HUES48 (cell line): ENCODE results near the gene KIF25.
"Not testable (repeated sequence)": the region's sequence is repeated elsewhere in the genome, so short reads cannot be mapped to it uniquely, and the experiment has no call there.

Experiments
- H3K27ac ChIP-seq: one replicate; pipeline ENCODE4 v1.7.0; 2013; ENCODE audit warnings: low read depth, low read length, inconsistent platforms
- H3K27me3 ChIP-seq: 2 replicates; pipeline ENCODE4 v1.6.1; 2013; ENCODE audit warnings: mild to moderate bottlenecking, low read length; ENCODE audit not compliant: control insufficient read depth, insufficient read depth
- H3K36me3 ChIP-seq: 2 replicates; pipeline ENCODE4 v1.6.1; 2013; ENCODE audit warnings: low read length; ENCODE audit not compliant: control insufficient read depth, insufficient read depth
- H3K4me1 ChIP-seq: 2 replicates; pipeline ENCODE4 v1.6.1; 2013; ENCODE audit warnings: mild to moderate bottlenecking, low read length; ENCODE audit not compliant: control insufficient read depth, insufficient read depth
- H3K4me3 ChIP-seq: 2 replicates; pipeline ENCODE4 v1.5.1; 2013; ENCODE audit warnings: mild to moderate bottlenecking, low read depth, low read length
- H3K9ac ChIP-seq: 2 replicates; pipeline ENCODE4 v1.6.1; 2013; ENCODE audit warnings: mild to moderate bottlenecking, low read depth, low read length, moderate library complexity
- H3K9me3 ChIP-seq: 2 replicates; pipeline ENCODE4 v1.6.1; 2013; ENCODE audit warnings: low read length; ENCODE audit not compliant: control insufficient read depth, insufficient read depth

Gene KIF25

DNA sequence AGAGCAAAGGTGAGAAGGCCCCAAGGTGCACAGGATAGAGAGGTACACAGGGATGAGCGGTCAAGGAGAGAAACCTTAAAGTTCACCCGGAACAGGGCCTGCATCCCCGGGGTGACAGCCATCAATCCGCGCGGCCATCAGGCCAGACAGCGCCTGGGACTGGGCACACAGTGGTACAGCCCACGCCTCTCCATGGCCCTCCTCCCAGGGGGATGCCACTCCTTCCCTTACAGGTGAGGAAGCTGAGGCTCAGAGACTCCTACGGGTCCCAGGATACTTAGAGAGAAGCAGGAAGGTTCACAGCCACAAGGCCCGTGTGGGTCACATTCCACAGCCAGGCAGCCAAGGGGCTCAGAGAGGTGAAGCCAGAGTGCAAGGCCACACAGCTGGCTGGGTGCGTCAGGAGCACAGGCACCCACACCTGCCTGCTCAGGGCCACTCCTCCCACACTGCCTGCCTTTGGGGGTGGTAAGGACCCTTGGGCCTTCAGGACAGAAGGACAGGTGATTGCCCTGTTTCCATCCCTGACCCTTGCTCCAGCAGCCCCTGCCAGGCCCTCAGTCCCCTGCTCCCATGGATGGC is 66.8 kb downstream of the KIF25 start:
- no peak overlapping the region for H3K9ac ChIP-seq
- H3K4me3 ChIP-seq, result no peak overlapping the region
- no peaks in the 10 kb centered on the region for H3K4me1 ChIP-seq
- no peaks in the 10 kb centered on the region for H3K9me3 ChIP-seq
- no peak overlapping the region for H3K27ac ChIP-seq
- no peaks in the 10 kb centered on the region for H3K27me3 ChIP-seq
- no peaks in the 10 kb centered on the region for H3K36me3 ChIP-seq

DNA sequence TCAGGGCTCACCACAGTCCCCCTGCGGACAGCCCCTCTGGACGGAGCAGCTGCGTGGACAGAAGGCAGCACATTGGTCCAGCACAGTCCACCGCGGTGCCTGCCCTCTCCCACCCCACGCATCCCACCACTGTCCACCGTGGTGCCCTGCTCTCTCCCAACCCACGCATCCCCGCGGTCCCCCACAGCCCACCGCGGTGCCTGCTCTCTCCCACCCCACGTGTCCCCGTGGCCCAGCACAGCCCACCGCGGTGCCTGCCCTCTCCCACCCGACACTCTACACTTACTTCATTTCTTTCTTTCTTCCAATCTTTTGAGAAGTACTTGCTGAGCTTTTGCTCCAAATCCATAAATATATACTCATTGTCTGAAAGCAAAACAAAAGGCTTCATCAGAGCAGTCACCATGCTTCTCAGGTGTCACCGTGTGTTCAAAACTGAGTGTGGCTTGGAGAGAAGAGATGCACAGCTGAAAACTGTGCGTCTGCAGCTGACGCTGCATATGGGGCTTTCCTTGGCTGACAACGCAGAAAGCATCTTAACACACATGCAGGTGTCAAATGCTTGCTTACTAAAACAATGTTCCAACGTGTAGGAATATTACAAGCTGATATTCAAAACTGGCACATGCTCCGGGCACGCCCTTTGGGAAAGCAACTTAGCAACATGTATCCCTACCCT is 69.7 kb downstream of the KIF25 start:
- Histone ChIP-seq H3K27ac (no peak overlapping the region), H3K4me1 (peaks cover 3% of the 10 kb centered on the region; the same call in 1 of the 2 replicates), H3K4me3 (no peak overlapping the region), H3K27me3 (no peaks in the 10 kb centered on the region), H3K9me3 (no peaks in the 10 kb centered on the region), H3K9ac (no peak overlapping the region), H3K36me3 (no peaks in the 10 kb centered on the region)

DNA sequence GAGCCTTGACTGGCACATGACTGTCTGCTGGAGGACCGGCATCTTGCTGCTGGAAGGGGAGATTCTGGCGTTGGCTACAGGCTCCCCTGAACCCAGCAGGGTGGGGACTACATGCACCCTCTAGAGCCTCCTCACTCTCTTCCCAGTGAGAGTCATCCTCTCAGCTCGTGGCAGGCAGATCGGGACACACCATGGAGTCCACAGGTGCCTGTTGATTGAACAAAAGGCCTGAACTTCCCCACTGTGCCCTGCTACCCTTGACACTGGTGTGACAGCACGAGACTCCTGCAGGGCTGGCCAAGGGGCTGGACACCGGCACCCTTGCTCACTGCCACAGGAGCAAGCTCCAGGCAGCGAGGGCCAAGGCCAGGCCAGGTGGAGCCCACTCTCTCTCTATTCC is 73.3 kb downstream of the KIF25 start:
- H3K27me3 ChIP-seq, result no peaks in the 10 kb centered on the region
- H3K4me1 ChIP-seq, result peaks cover 3% of the 10 kb centered on the region; the same call in 1 of the 2 replicates
- no peak overlapping the region for H3K4me3 ChIP-seq
- H3K9me3 ChIP-seq, result no peaks in the 10 kb centered on the region
- no peak overlapping the region for H3K27ac ChIP-seq
- H3K9ac ChIP-seq, result no peak overlapping the region
- no peaks in the 10 kb centered on the region for H3K36me3 ChIP-seq

DNA sequence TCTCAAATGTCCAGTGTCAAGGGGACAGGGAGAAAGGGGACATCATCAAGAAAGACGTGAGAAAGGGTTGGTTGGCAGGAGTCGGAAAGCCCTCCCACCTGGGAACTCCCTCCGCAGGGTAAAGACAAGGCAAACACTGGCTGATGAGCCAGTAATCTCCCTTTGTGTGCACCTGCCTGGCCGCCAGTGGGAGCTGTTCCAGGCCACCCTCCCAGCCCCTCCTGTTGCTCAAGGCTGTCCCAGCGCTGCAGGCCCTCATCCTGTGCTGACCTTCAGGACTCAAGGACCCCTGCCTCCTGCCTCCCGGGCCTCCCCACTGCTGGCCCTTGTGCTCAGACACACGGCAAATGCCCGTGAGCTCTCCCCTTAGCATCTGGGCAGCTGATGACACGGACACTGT is 74.1 kb downstream of the KIF25 start:
- no peak overlapping the region for H3K27ac ChIP-seq
- no peaks in the 10 kb centered on the region for H3K9me3 ChIP-seq
- no peak overlapping the region for H3K4me3 ChIP-seq
- no peak overlapping the region for H3K9ac ChIP-seq
- peaks cover 3% of the 10 kb centered on the region; the same call in 1 of the 2 replicates for H3K4me1 ChIP-seq
- H3K27me3 ChIP-seq, result no peaks in the 10 kb centered on the region
- no peaks in the 10 kb centered on the region for H3K36me3 ChIP-seq

DNA sequence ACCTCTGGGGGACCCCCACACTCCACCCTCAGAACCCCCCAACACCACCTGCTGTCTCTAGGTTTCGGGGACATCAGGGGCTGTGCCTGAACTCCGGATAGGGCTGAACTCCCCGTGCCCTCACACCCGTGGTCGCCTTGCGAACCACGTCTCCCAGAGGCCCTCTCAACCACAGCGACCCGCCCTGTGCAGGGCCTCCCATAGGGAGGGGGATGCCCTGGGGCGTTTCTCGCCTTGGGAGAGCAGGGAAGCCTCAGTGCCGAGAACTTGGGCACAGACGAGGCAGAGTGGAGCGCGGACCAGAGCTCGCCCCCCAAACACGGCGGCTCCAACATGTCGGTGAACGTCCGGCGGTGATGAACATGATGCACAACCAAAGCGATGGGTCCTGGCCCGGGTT is 74.8 kb downstream of the KIF25 start:
- Histone ChIP-seq H3K9ac (no peak overlapping the region), H3K4me1 (peaks cover 3% of the 10 kb centered on the region; the same call in 1 of the 2 replicates), H3K9me3 (no peaks in the 10 kb centered on the region), H3K27ac (no peak overlapping the region), H3K4me3 (no peak overlapping the region), H3K27me3 (no peaks in the 10 kb centered on the region), H3K36me3 (no peaks in the 10 kb centered on the region)

DNA sequence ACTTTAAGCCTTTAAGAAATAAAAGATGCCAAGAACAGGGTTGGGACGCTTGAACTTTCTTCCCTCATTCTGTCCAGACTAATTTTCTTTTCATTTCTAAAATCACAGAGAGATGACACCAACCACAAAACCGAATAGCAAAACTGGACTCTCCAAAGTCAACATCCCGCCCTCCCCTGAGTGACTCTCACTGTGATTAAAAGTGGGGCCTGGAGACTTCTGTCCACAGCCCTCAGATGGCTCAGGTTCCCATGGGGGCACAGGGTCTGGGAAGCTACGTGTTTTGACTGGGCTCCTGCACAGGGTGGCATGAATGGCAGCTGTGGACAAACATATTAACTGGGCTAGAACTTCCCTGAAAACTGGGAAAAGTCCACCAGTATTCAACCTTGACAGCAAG is 75.3 kb downstream of the KIF25 start:
- Histone ChIP-seq H3K27me3 (no peaks in the 10 kb centered on the region), H3K27ac (no peak overlapping the region), H3K4me1 (peaks cover 3% of the 10 kb centered on the region; the same call in 1 of the 2 replicates), H3K4me3 (no peak overlapping the region), H3K9me3 (no peaks in the 10 kb centered on the region), H3K9ac (no peak overlapping the region), H3K36me3 (no peaks in the 10 kb centered on the region)

DNA sequence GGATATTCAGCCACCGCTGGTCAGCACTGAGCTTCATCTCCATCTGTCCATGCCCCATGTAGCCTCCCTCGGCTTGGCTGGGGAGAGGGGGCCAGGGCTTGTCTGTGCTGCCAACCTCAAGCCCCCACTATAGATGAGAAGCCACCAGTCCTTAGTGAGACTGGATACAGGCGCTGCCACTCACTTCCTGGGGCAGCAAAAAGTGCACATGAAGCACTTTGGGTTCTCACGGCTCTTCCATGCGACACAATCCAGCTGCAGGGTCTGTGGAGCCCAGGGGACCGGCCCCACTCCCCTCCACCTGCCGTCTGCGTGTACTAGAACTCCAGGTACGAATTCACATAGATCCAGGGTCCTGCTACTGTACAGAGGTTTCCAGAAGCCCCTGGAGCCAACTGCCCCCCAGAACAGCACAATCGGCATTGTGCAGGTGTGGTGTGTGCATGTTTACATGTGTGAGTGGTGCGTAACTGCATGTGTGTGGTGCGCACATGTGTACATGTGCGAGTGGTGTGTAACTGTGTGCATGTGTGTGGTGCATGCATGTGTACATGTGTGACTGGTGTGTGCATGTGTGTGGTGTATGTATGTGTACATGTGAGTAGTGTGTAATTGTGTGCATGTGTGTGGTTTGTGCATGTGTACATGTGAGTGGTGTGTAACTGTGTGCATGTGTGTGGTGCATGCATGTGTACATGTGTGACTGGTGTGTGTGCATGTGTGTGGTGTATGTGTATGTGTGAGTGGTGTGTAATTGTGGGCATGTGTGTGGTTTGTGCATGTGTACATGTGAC is 76.7 kb downstream of the KIF25 start:
- Histone ChIP-seq H3K36me3 (no peaks in the 10 kb centered on the region), H3K9me3 (no peaks in the 10 kb centered on the region), H3K4me3 (no peak overlapping the region), H3K4me1 (peaks cover 3% of the 10 kb centered on the region; the same call in 1 of the 2 replicates), H3K9ac (no peak overlapping the region), H3K27me3 (no peaks in the 10 kb centered on the region), H3K27ac (no peak overlapping the region)

DNA sequence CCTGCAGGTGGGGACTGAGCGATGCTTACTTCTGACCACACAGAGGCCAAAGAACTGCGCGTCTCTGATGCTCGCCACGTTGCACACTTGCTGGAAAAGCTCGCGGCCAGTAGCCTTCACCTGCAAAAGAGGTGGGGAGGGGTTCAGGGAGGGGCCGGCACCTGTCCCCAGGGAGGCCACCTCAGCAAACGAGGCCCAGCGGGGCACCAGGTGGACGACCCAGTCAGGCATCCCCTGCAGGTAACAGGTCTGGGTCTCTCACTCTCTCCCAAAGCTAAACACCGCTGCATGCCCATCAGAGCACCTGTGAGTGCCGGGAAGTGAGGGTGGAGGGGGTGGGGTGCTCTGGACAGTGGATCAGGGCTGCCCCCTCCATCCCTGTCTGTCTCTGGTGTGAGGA is 77.7 kb downstream of the KIF25 start:
- H3K9me3 ChIP-seq, result no peaks in the 10 kb centered on the region
- peaks cover 3% of the 10 kb centered on the region; the same call in 1 of the 2 replicates for H3K4me1 ChIP-seq
- H3K4me3 ChIP-seq, result no peak overlapping the region
- H3K27me3 ChIP-seq, result no peaks in the 10 kb centered on the region
- H3K9ac ChIP-seq, result no peak overlapping the region
- no peak overlapping the region for H3K27ac ChIP-seq
- H3K36me3 ChIP-seq, result no peaks in the 10 kb centered on the region

DNA sequence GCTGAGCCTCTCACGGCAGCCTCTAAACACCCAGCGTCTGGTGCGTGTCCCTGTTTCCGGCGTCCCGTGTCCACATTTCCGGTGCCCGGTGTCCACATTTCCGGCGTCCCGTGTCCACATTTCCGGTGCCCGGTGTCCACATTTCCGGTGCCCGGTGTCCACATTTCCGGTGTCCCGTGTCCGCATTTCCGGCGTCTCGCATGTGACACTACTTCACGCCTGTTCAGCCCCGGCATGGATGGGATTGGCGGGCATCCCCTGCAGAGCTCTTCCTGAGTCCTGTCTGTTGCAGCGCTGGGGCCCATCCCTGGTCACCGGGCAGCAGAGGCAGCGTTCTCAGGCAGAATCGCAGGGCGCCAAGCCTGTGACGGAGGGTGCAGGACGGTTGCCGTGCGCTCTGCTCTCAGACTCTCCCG is 78.3 kb downstream of the KIF25 start:
- H3K27ac ChIP-seq, result no peak overlapping the region
- H3K36me3 ChIP-seq, result no peaks in the 10 kb centered on the region
- H3K4me1 ChIP-seq, result peaks cover 3% of the 10 kb centered on the region; the same call in 1 of the 2 replicates
- H3K9ac ChIP-seq, result no peak overlapping the region
- no peaks in the 10 kb centered on the region for H3K9me3 ChIP-seq
- no peak overlapping the region for H3K4me3 ChIP-seq
- no peaks in the 10 kb centered on the region for H3K27me3 ChIP-seq

DNA sequence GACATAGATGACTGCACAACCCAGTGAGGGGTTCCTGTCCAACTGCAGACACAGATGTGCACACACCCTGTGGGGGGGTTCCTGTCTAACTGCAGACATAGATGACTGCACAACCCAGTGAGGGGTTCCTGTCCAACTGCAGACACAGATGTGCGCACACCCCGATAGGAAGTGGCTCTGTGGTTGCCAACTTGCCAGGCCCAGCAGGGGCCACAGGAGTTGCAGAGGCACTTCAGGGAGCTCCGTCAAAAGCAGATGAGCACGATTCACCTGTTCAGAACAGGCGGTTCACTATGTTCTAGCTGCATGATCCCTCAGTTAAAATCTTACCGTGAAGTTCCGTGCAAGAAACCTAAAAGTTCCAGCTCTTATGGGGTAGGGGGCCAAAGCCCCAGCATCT is 79.9 kb downstream of the KIF25 start:
- H3K27me3 ChIP-seq, H3K36me3 ChIP-seq, H3K9ac ChIP-seq, H3K27ac ChIP-seq, H3K4me3 ChIP-seq, H3K4me1 ChIP-seq, H3K9me3 ChIP-seq: not testable (repeated sequence)
